GM19328 (cell line): ENCODE data around the gene SNX20.

Source experiments
- ATAC-seq: cut with Tn5 transposase; IDR thresholded peaks from one replicate; pipeline ENCODE4 v1.9.1; 2021; ENCODE audit warnings: mild to moderate bottlenecking, moderate library complexity; ENCODE audit not compliant: unreplicated experiment

Gene SNX20

GRCh38 chr16:50705436-50706110 lies 24.5 kb upstream of the SNX20 start:
- no peak for ATAC-seq

- ATAC-seq, result no peak
Measured at GRCh38 chr16:50704245-50704644, 23.1 kb upstream of the SNX20 start.

GRCh38 chr16:50702725-50703124 lies 21.6 kb upstream of the SNX20 start:
- ATAC-seq, result no peak

DNA sequence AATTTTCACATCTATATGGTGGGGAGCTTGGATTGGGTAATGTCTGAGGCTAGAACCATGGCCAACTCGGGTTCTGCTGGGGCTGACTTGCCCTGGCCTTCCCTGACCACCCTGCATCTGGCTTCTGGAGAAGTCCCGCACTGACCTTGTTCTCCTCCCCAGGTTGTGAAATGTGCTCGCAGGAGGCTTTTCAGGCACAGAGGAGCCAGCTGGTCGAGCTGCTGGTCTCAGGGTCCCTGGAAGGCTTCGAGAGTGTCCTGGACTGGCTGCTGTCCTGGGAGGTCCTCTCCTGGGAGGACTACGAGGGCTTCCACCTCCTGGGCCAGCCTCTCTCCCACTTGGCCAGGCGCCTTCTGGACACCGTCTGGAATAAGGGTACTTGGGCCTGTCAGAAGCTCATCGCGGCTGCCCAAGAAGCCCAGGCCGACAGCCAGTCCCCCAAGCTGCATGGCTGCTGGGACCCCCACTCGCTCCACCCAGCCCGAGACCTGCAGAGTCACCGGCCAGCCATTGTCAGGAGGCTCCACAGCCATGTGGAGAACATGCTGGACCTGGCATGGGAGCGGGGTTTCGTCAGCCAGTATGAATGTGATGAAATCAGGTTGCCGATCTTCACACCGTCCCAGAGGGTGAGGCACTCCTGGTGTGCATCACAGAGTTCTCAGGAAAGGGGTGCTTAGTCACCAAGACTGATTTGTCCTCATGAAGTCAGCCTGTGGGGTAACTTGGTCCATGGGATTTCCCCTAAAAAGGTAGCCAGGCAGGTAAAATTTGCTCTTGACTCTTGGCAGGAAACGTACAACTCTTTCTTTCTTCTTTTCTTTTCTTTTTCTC lies 18.4 kb upstream of the SNX20 start:
- ATAC-seq, result no peak

DNA sequence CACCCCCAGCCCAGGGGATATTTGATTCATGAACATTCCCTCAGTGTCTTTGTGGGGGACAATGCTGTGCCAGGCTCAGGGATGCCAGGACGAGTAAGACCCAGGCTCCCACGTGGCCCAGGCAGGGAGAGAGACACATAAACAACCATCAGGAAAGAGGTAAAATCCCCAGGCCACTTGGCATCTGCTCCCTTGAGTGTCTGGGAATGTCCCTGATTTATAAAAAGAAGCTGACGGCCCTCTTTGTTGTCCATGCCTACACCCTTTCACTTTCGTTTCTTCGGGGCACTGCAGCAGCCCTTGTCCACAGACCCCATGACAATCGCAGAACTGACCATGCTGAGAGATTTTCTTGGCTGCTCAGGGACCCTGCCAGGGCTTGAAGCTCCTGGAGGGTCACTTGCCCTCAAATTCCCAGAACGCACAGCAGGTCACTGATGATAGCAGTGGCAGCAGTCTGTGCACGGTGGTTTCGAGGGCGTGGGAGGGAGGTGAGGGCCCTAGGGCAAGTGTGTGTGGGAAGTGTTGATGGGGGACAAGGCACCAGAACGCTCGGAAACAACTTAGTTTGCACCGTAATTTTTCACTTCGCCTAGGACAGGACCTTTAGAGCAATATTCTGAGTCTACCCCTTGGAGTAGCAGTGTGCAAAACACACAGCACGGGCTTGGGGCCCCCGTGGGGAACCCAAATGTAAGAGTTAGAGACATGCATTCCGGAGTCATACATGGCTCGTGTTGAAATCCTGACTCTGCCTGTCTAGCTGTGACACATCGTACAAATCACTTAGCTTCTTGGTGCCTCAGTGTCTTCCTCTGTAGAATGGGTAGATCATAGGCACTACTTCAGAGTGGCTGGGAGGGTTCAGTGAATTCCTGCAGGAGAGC lies 17.0 kb upstream of the SNX20 start:
- peak; percentile 42 for ATAC-seq

DNA sequence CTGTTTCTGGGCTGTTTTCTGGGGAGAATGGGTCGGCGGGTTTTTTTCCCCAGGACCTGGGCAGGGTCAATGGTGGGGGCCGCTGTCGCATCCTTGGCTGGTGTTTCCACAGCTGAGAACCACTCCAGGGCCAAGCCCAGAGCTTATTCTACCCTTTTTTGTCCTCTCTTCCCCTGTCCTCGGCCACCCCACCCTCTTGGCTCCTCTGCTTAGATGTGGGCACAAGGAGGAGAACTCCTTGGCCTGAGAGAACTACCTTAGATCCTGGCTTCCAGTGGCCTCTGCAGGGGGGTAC lies 16.3 kb upstream of the SNX20 start:
- ATAC-seq, result no peak

- no peak for ATAC-seq
Measured at GRCh38 chr16:50696575-50697420, 15.7 kb upstream of the SNX20 start.

DNA sequence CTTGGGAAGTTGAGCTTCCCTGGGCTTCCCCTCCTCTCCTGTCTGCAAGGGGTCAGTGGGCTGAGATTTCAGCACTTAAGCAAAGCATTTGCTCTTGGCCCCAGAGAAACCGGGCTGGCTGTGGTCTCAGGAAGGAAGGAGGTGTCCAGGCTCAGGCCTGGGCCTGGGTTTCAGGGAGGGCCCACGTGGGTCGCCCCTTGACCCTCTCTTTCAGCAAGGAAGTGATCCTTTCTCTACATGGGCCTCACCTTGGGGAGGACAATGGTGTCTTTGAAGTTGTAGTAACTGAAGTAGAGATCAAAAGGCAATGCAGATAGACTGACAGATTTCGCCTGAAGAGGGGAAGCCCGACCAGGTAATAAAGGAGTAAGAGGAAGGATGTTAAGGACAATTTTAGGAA lies 15.0 kb upstream of the SNX20 start:
- no peak for ATAC-seq

DNA sequence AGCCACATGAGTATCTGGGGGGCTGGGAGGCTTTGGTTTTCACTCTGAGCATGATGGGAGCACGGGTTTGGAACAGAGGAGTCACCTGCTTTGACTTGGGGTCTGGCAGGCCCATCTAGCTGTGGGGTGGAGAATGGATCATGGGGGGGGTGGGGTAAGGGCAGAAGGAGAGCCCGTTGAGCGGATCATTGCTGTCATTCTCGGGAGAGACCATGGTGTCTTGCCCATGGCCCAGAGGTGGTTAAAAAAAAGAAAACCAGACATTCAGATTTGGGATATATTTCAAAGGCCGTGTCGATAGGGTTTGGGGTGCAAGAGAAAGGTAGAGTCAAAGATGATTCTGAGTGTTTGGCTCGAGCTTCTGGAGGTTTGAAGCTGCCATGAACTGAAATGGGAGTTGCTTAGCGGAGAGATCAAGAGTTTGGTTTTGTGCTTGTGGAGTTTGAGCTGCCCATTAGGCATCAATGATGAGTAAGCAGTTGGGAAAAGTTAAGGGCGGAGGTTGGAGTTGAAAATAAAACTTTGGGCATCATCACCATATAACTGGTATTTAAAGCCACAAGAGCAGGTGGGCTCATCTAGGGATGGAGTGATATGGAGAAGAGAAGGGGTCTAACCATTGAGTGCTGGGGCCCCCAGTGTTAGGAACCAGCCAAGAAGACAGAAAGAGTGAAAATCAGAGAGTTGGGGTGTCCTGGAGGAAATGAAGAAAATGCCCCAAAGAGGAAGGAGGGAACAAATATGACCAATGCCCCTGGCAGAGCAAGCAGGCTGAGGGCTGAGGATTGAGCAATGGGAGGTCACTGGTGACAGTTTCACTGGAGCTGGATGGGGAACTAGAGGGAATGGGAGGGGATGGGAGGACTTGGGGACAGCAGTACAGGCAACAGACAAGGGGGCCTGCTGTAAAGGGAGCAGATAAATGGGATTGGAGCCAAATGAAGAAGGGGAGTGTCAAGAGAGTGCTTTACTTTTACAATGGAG lies 14.2 kb upstream of the SNX20 start:
- ATAC-seq, result no peak

DNA sequence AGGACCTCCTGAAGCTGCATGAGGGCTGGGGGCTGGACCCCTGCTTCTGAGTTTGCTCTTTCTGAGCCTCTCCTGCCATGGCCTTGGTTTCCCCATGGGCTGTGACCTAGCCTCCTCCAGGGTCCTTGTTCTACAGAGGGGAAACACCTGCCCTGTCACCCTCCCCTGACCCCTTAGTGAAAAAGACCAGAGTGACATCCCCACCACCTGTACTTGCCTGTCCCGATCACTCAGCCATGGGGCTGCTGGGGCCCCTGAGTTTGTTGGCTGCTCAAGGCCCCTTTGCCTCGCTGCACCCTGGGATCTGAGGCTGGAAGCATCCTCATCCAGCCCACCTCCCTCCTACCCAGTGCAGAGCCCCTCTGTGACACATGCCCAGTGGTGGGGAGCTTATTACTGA lies 13.1 kb upstream of the SNX20 start:
- no peak for ATAC-seq

DNA sequence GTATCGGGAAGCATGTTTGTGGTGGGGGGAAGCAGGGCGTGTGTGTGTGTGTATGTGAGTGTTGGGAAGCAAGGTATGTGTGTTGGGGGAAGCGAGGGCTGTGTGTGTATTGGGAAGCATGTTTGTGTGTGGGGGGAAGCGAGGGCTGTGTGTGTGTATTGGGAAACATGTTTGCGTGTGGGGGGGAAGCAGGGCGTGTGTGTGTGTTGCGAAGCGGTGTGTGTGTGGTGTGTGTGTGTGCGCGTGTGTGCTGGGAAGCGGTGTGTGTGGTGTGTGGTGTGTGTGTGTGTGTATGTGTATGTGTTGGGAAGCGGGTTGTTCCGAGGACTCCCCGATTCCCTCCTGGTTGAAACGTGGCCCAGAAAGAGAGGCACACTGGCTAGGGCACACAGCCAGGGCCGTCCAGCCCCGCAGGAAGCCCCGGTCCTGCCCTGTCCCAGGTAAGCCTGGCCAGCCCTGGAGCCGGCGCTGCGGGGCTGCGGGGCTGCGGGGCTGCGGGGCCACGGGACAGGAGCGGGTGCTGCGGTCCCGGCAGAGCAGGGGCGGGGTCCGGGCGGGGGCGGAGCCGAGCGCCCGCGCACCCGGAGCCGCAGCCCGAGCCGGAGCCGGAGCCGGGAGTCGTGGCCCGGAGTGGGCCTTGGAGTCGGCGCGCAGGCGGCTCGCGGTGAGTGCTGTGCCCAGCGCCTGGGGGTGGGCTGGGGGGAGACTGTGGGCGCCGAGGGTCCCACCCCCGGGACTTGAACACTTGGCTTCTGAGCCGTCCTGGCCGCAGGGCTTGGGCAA lies 12.1 kb upstream of the SNX20 start, which contains the start of gene NOD2:
Gene NOD2 (plus strand): TSS at position 608 of the 783 bp plus-strand sequence. CDS start 5,890 bp downstream, outside the sequence.
- ATAC-seq, result no peak

DNA sequence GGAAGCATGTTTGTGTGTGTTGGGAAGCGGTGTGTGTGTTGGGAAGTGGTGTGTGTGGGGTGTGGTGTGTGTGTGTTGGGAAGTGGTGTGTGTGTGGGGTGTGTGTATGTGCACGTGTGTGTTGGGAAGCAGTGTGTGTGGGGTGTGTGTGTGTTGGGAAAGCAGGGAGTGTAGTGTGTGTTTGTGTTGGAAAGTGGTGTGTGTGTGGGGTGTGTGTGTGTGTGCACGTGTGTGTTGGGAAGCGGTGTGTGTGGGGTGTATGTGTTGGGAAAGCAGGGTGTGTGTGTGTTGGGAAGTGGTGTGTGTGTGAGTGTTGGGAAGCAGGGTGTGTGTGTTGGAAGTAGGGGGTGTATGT lies 11.5 kb upstream of the SNX20 start:
- no peak for ATAC-seq

DNA sequence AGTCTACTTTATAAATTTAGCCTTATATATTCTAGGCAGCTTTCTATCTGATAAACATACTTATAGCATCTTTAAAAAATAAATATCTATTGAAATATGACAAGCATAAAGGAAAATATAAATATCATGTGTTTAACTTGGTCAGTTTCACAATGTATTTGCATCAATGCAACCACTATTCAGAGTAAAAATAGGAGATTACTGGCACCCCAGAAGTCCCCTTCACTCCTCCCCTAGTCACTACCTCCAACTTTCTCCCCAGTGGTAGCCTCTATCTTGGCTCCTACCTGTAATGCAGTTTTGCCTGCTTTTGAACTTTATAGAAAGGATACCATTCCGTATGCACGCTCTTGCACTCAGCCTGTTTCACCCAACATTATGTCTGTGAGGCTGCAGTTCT lies 9.1 kb upstream of the SNX20 start:
- no peak for ATAC-seq

DNA sequence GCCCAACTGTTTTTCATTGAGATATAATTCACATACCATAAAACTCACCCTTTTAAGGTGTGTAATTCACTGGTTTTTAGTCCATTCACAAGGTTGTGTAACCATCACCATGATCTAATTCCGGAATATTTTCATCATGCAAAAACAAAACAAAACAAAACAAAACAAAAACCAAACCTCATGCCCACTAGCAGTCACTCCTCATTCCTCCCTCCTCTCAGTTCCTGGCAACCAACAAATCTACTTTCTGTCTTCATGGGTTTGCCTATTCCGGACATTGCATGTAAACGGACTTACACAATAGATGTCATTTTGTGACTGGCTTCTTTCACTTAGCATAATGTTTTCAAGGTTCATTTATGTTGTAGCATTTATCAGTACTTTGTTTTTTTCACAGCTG lies 7.8 kb upstream of the SNX20 start:
- ATAC-seq, result no peak

- ATAC-seq, result no peak
Measured at GRCh38 chr16:50688083-50688482, 7.0 kb upstream of the SNX20 start.

DNA sequence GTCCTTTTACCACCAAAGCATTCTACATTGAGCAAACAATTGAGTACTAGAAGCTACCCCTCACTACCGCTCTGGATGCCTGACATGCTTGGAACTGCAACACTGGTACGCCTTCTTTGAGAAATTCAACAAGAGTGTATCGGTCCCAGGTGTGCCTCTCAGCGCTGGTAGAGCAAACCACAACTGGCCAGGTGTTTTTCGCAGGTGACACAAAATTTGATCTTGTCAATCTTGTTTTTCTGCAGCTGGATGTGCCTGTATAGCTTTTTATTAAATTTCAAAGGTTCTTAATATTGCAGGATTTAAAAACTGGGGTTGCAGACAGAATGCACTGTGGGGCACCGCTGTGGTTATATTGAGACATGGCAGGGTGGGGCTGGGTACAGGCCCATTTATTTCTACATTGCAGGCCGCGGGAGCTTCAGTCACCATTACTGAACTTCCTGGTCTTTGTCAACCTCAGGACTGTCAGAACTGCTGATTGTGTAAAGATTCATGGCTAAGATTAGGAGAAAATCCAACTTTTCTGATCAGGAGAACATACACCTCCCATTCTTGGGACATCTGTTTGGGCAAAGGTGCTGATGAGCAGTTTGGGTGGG lies 4.5 kb upstream of the SNX20 start:
- ATAC-seq, result no peak

DNA sequence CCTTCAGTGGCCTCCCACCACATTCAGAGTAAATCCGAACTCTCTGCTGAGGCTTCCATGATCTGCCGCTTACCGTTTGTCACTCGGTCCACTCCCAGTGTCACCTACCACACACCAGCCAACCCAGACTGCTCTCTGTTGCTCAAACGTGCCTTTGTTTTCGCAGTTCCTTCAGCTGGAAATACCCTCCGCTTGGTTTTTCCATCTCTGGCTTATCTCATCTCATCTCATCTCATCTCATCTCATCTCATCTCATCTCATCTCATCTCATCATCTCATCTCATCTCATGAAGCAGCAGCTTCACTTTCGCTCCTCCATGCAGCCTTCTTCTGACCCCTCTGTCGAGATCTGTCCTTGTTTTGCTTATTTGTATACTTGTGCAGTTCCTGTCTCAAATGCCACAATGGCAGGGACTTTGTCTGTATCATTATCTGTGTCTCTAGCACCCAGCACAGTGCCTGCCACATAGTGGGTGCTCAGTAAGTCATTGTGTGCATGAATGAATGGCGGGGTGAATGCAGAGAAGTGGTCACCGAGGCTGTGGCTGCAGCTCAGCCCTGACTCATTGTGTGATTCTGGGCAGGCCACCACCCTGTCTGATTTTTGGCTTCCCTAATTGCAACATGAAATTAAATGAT lies 3.8 kb upstream of the SNX20 start:
- ATAC-seq, result no peak
